GM12878 (cell line): ENCODE data around the gene ABCG1.

Experiments used
- ATF3 ChIP-seq: IDR thresholded peaks from 2 replicates; pipeline ENCODE4 v1.6.1; 2011; ENCODE audit warnings: low read depth, mild to moderate bottlenecking, low read length, moderate library complexity, borderline replicate concordance; ENCODE audit errors: extremely low read depth
- BRCA1 ChIP-seq: IDR thresholded peaks from 2 replicates; pipeline ENCODE4 v1.6.1; 2011; ENCODE audit warnings: low read depth, low read length, improper control_type of control experiment
- CTCF ChIP-seq, 3 experiments: IDR thresholded peaks in 2 of 3; conservative IDR thresholded peaks in 1 of 3; 2 replicates each; pipeline ENCODE4 v1.5.1; 2011; ENCODE audit warnings: low read depth in 3 of 3, low read length in 3 of 3, mild to moderate bottlenecking in 3 of 3, control low read depth in 2 of 3, moderate library complexity in 2 of 3, inconsistent platforms in 1 of 3, mixed read lengths in 1 of 3; ENCODE audit not compliant: control insufficient read depth in 2 of 3, insufficient read depth in 1 of 3; ENCODE audit errors: extremely low read depth in 1 of 3
- EZH2 ChIP-seq: IDR thresholded peaks from 2 replicates; pipeline ENCODE4 v1.6.1; 2012; ENCODE audit warnings: low read depth, mild to moderate bottlenecking, control low read depth, inconsistent platforms, low read length, borderline replicate concordance; ENCODE audit not compliant: control insufficient read depth
- GABPA ChIP-seq: IDR thresholded peaks from 2 replicates; pipeline ENCODE4 v1.6.1; 2014; ENCODE audit warnings: antibody characterized with exemption, low read depth, mild to moderate bottlenecking, inconsistent platforms
- KAT2A ChIP-seq: conservative IDR thresholded peaks from 2 replicates; pipeline ENCODE4 v1.6.1; 2011; ENCODE audit warnings: low read depth, low read length; ENCODE audit not compliant: control insufficient read depth
- PBX3 ChIP-seq: IDR thresholded peaks from 2 replicates; pipeline ENCODE4 v1.6.1; 2011; ENCODE audit warnings: mild to moderate bottlenecking, low read depth, low read length, moderate library complexity; ENCODE audit not compliant: insufficient replicate concordance
- SIN3A ChIP-seq: IDR thresholded peaks from 2 replicates; pipeline ENCODE4 v1.6.1; 2012; ENCODE audit warnings: low read depth, low read length, improper control_type of control experiment
- SPI1 ChIP-seq: IDR thresholded peaks from 2 replicates; pipeline ENCODE4 v1.6.1; 2011; ENCODE audit warnings: low read depth, mild to moderate bottlenecking, low read length, moderate library complexity, borderline replicate concordance; ENCODE audit not compliant: insufficient read depth
- SREBF2 ChIP-seq: IDR thresholded peaks from 2 replicates; pipeline ENCODE4 v1.6.1; 2012; ENCODE audit warnings: mild to moderate bottlenecking, low read length
- SUZ12 ChIP-seq: fragments of 200-600 bp; sonication (generic); IDR thresholded peaks from one replicate; pipeline ENCODE4 v1.6.1; 2018; ENCODE audit warnings: antibody characterized with exemption, mild to moderate bottlenecking; ENCODE audit not compliant: unreplicated experiment
- USF1 ChIP-seq: IDR thresholded peaks from 2 replicates; pipeline ENCODE4 v1.6.1; 2011; ENCODE audit warnings: borderline replicate concordance, low read depth, mild to moderate bottlenecking, moderate library complexity, mixed read lengths, low read length; ENCODE audit not compliant: insufficient read depth; ENCODE audit errors: extremely low read length
- ZBED1 ChIP-seq: IDR thresholded peaks from 2 replicates; pipeline ENCODE4 v1.6.1; 2016; ENCODE audit warnings: borderline replicate concordance
- ZBTB11 ChIP-seq: fragments of 450-650 bp; formaldehyde crosslinking; IDR thresholded peaks from 2 replicates; pipeline ENCODE4 v1.5.0; 2022; ENCODE audit warnings: mild to moderate bottlenecking, missing genetic modification characterization

- TF ChIP-seq SUZ12 (no peak), SREBF2 (no peak), SIN3A (no peak), EZH2 (no peak), GABPA (no peak), USF1 (no peak), CTCF (IDR thresholded peaks at IDR 0.05 in 2 of 3, conservative IDR thresholded peaks at IDR 0.05 in 1 of 3; ENCODE audit: control insufficient read depth in 2 of 3, extremely low read depth in 1 of 3, insufficient read depth in 1 of 3, low read depth in 3 of 3, low read length in 3 of 3) (peak; percentile 50 to 62 (median 53)), ZBED1 (no peak), KAT2A (no peak), PBX3 (no peak), ATF3 (no peak), BRCA1 (no peak), ZBTB11 (CRISPR knock-in tag) (no peak), SPI1 (no peak)
Measured at GRCh38 chr21:42337830-42338728, 119.1 kb downstream of the ABCG1 start.
